Ovary (tissue), 9 donors: ENCODE measurements around the gene NGEF. TPM values are rescaled to one million over a fixed set of nuclear protein-coding genes. Genes with fewer than 3 reads are reported as not detected.

ENCODE experiments used
- DNase-seq, 5 donors: peaks; one replicate each; pipeline ENCODE4 v3.0.0-alpha.2; 2019 to 2020
- H3K27ac ChIP-seq, 2 donors: fragments of 200-600 bp; one replicate each; pipeline versions ENCODE4 v1.5.1 to v1.8.0; 2019 to 2022
- H3K27me3 ChIP-seq: fragments of 200-600 bp; one replicate; pipeline ENCODE4 v1.8.0; 2022
- H3K36me3 ChIP-seq: fragments of 200-600 bp; sonication (generic); one replicate; pipeline ENCODE4 v1.5.1; 2019
- H3K4me1 ChIP-seq: one replicate; pipeline ENCODE4 v1.8.1; 2013; ENCODE audit warnings: mild to moderate bottlenecking, moderate library complexity; ENCODE audit not compliant: insufficient read depth
- H3K4me3 ChIP-seq: fragments of 200-600 bp; sonication (generic); one replicate; pipeline ENCODE4 v1.5.1; 2017
- H3K9me3 ChIP-seq, 2 donors: fragments of 200-600 bp in 1 of 2; sonication (generic) in 1 of 2; one replicate each; pipeline versions ENCODE4 v1.5.1 to v1.8.1; 2013 to 2019; ENCODE audit warnings: mild to moderate bottlenecking in 1 of 2, moderate library complexity in 1 of 2
- CTCF ChIP-seq, 3 donors: fragments of 450-650 bp in 2 of 3; fragments of 200-600 bp in 1 of 3; IDR thresholded peaks; one replicate each; pipeline versions ENCODE4 v1.5.1 to v1.8.0; 2016 to 2022; ENCODE audit warnings: antibody characterized with exemption in 3 of 3, mild to moderate bottlenecking in 1 of 3
- EP300 ChIP-seq: sonication (generic); formaldehyde crosslinking; IDR thresholded peaks from one replicate; pipeline ENCODE4 v1.6.1; 2017; ENCODE audit warnings: antibody characterized with exemption
- POLR2A ChIP-seq: fragments of 450-650 bp; IDR thresholded peaks from one replicate; pipeline ENCODE4 v1.6.1; 2017; ENCODE audit warnings: antibody characterized with exemption, mild to moderate bottlenecking, moderate library complexity
- WGBS, 3 donors: extraction: QIAGEN DNeasy Blood & Tissue Kit in 1 of 3; methylation state at CpG; one replicate each; pipeline versions ENCODE4 v1.1.5 to v1.1.7; 2013 to 2017; 5-methylcytosine and 5-hydroxymethylcytosine counted together
- intact Hi-C, 4 donors: fragments of 100-400 bp; cut with DNase I; formaldehyde crosslinking; loops; one replicate each; pipeline versions ENCODE4 v1.11.0 to v1.15.1; 2022 to 2023
- polyA plus RNA-seq, 2 donors: library from polyadenylated mRNA; stranded (reverse); fragments of 200-250 nt in 1 of 2; fragments of 350-450 nt in 1 of 2; fragmentation: Illumina TruSeq in 1 of 2; extraction: RNeasy Lipid Tissue Mini Kit (QIAGEN cat#74804) in 1 of 2; gene quantifications; one replicate each; pipeline ENCODE4 v1.2.3, GENCODE V29; 2013 to 2014
- total RNA-seq, 7 donors: library from RNA; depleted of rRNA in 2 of 7; stranded (reverse); fragments of >200 nt in 2 of 7; fragmentation: NEBNext Ultra II Directional in 3 of 7; extraction: Animal tissue kit (Norgen Biotek cat#: 25700) in 3 of 7; gene quantifications; one replicate each; pipeline versions ENCODE4 v1.1.0 to v1.2.4, GENCODE V29; 2016 to 2023
- donor health status: DM: no; HTN: no; CAD: no; lungs with moderate emphysema.
- donor health status: DM: no; HTN: no; CAD: no.
- donor health status: Bipolar disorder and iron deficiency.
- donor health status: DM: yes; HTN: yes; CAD: no.
- donor health status: DM: no; HTN: no; CAD: no.
- donor health status: DM: yes; HTN: yes; CAD: no.

Gene NGEF
- total and polyA plus RNA-seq, 9 donors = 0.18 to 3.1 (median 0.80) TPM

- Histone ChIP-seq H3K36me3 (no peaks in the 10 kb centered on the region), H3K27me3 (no peaks in the 10 kb centered on the region), H3K9me3 (peaks cover 0 to 9% of the 10 kb centered on the region in 2 donors), H3K27ac (no peak overlapping the region), H3K4me1 (peaks cover 3% of the 10 kb centered on the region), H3K4me3 (peak overlapping the region; percentile 22)
- 26 to 36% (median 31%) methylated on average over 54 to 56 of the region's 56 CpGs for WGBS, 3 donors
- DNase-seq = no peak
- no peak for TF ChIP-seq EP300
- no peak for TF ChIP-seq POLR2A
- no peak for TF ChIP-seq CTCF (IDR thresholded peaks at IDR 0.05)
- intact Hi-C loops = no loop called here
Measured at GRCh38 chr2:232928551-232929302, 84.3 kb downstream of the NGEF start.

GRCh38 chr2:232927793-232928550 lies 85.1 kb downstream of the NGEF start:
- WGBS, 3 donors = 1 to 3% (median 1%) methylated on average over 38 to 111 of the region's 114 CpGs
- no peak for DNase-seq
- Histone ChIP-seq H3K27ac (no peak overlapping the region), H3K27me3 (no peaks in the 10 kb centered on the region), H3K9me3 (peaks cover 0 to 9% of the 10 kb centered on the region in 2 donors), H3K4me3 (peak overlapping the region; percentile 42), H3K4me1 (peaks cover 3% of the 10 kb centered on the region), H3K36me3 (no peaks in the 10 kb centered on the region)
- TF ChIP-seq CTCF (IDR thresholded peaks at IDR 0.05) (no peak), EP300 (no peak), POLR2A (no peak)
- intact Hi-C loops = no loop called here

GRCh38 chr2:232927032-232927792 lies 85.8 kb downstream of the NGEF start:
- H3K36me3 ChIP-seq = no peaks in the 10 kb centered on the region
- no peak overlapping the region for H3K27ac ChIP-seq
- no peak for TF ChIP-seq EP300
- TF ChIP-seq CTCF (IDR thresholded peaks at IDR 0.05) = no peak
- no peak for TF ChIP-seq POLR2A
- peaks cover 0 to 9% of the 10 kb centered on the region in 2 donors for H3K9me3 ChIP-seq
- intact Hi-C loops = no loop called here
- 0 to 1% (median 1%) methylated on average over 57 to 76 of the region's 76 CpGs for WGBS, 3 donors
- peak overlapping the region; percentile 42 for H3K4me3 ChIP-seq
- no peaks in the 10 kb centered on the region for H3K27me3 ChIP-seq
- H3K4me1 ChIP-seq = peaks cover 3% of the 10 kb centered on the region
- DNase-seq = no peak

- peaks cover 3% of the 10 kb centered on the region for H3K4me1 ChIP-seq
- TF ChIP-seq POLR2A (no peak), CTCF (IDR thresholded peaks at IDR 0.05) (no peak), EP300 (no peak)
- intact Hi-C loops = no loop called here
- no peak overlapping the region for H3K27ac ChIP-seq
- WGBS, 3 donors = 8 to 18% (median 17%) methylated on average over 13 of the region's 13 CpGs
- no peak for DNase-seq
- H3K36me3 ChIP-seq = no peaks in the 10 kb centered on the region
- peaks cover 0 to 9% of the 10 kb centered on the region in 2 donors for H3K9me3 ChIP-seq
- no peak overlapping the region for H3K4me3 ChIP-seq
- H3K27me3 ChIP-seq = no peaks in the 10 kb centered on the region
Measured at GRCh38 chr2:232926431-232926939, 86.6 kb downstream of the NGEF start.
